Activated CD8-positive, alpha-beta memory T cell treated with anti-CD3 and anti-CD28 coated beads for 48 hours (primary cell): ENCODE data around the gene WNK4.
"Not testable (repeated sequence)": the region's sequence is repeated elsewhere in the genome, so short reads cannot be mapped to it uniquely, and the experiment has no call there.

ENCODE experiments used
- DNase-seq, 3 experiments: peaks; one replicate each; pipeline ENCODE4 v3.0.0-alpha.2; 2020; ENCODE audit warnings: low read depth in 2 of 3, low spot score in 2 of 3

WNK4 gene

GRCh38 chr17:42769964-42770363, 10.4 kb upstream of the WNK4 start:
- DNase-seq: not testable (repeated sequence)

GRCh38 chr17:42772945-42773289, 7.5 kb upstream of the WNK4 start:
- DNase-seq: no peak

- DNase-seq: peak; percentile 45 to 55 (median 45)
Observed at GRCh38 chr17:42773290-42774035, 6.9 kb upstream of the WNK4 start, which contains the start of gene VPS25. Gene VPS25, plus strand, starts transcription at chr17:42773449. Its CDS starts 27 bp downstream, at chr17:42773476.

DNA sequence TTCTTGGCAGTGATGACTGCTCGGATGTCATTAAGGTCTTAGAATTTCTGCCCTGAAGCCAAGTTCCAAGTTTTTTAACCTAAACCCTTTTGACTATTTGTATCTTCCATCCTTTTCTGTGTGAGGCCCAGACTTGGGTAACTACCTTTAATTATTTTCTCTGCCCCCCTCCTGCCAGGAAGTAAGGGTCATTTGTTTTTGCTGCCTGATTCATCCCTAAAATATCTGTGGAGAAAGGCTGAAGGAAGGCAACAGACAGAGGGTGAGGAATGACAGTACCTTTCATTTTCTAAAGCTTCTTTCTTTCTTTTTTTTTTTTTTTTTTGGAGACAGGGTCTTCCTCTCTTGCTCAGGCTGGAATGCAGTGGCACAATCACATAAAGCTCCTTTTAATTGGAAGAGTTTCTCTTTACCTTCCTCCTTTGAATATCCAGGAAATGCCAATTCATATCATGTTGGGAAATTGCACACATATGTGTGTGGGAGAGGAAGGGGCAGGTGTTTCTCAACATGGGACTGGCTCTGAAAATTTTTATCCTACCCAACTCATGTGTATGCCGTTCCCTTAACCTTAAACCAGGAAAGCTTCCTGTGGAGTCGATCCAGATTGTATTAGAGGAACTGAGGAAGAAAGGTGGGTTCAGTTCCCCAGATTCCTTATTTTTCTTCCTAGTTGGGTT, 6.2 kb upstream of the WNK4 start:
- no peak for DNase-seq

GRCh38 chr17:42775534-42776098, 4.8 kb upstream of the WNK4 start:
- DNase-seq: no peak

GRCh38 chr17:42778570-42778969, 1.8 kb upstream of the WNK4 start:
- DNase-seq: no peak

DNA sequence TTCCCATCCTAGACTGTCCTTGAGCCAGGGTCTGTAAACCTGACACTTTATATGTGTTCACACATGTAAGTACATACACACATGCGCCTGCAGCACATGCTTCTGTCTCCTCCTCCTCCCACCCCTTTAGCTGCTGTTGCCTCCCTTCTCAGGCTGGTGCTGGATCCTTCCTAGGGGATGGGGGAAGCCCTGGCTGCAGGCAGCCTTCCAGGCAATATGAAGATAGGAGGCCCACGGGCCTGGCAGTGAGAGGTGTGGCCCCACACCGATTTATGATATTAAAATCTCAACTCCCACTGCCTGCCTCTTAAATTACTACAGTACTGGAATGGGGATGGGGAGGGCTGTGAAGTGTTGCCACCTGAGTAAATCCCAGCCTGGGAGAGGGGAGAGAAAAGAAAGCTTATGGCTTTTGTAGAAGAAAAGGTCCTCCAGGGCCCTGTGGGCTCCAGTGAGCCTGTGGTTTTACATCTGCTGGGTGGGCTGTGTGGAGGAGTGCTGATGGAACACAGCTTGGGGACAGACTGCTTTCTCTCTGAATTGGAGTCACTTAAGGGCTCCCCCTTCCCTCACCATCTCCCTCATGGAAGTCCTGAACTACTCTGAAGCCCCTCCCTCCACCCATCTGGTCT, 990 bp upstream of the WNK4 start:
- no peak for DNase-seq

DNA sequence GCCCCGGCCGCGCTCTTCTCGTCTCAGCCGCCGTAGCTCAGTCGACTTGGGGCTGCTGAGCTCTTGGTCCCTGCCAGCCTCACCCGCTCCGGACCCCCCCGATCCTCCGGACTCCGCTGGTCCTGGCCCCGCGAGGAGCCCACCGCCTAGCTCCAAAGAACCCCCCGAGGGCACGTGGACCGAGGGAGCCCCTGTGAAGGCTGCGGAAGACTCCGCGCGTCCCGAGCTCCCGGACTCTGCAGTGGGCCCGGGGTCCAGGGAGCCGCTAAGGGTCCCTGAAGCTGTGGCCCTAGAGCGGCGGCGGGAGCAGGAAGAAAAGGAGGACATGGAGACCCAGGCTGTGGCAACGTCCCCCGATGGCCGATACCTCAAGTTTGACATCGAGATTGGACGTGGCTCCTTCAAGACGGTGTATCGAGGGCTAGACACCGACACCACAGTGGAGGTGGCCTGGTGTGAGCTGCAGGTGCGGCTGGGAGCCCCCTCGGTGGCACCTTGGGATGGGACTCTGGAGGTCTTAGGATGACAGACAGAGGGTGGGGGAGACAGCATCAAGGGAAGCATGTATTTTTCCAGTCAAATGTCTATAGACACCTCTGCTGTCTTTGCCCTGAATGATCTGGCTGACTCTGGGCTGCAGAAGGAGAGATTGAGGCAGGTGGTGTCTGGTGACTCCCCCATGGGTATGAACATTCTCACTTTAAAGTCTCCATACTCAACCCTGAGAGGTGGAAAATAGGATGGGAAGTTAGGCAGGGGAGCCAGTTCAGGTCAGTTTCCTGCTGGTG, 635 bp downstream of the WNK4 start:
- no peak for DNase-seq

DNA sequence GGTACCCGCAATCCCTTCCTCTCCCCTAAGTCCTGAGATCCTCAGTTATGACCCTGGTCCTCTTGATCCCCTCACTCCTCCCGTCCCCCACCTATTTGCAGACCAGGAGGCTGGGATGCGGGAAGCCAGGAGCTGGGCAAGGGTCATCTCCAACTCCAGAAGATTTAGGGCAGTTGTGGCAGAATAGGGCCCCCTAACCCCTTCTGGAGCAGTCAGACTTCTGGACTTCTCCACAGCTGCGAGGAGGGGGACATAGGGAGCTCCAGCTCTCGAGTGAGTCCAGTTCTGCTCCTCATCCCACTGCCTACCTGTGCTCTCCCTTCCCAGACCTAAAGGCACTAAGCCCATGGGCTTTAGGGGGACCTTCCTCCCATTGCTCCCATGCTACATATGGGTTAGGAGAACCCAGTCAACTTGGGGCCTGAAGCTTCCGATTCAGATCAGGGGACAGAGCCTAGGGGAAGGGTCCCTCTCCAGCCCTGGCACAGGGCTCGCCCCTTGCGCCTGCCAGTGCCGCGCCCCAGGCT, 1.3 kb downstream of the WNK4 start:
- DNase-seq: no peak

DNA sequence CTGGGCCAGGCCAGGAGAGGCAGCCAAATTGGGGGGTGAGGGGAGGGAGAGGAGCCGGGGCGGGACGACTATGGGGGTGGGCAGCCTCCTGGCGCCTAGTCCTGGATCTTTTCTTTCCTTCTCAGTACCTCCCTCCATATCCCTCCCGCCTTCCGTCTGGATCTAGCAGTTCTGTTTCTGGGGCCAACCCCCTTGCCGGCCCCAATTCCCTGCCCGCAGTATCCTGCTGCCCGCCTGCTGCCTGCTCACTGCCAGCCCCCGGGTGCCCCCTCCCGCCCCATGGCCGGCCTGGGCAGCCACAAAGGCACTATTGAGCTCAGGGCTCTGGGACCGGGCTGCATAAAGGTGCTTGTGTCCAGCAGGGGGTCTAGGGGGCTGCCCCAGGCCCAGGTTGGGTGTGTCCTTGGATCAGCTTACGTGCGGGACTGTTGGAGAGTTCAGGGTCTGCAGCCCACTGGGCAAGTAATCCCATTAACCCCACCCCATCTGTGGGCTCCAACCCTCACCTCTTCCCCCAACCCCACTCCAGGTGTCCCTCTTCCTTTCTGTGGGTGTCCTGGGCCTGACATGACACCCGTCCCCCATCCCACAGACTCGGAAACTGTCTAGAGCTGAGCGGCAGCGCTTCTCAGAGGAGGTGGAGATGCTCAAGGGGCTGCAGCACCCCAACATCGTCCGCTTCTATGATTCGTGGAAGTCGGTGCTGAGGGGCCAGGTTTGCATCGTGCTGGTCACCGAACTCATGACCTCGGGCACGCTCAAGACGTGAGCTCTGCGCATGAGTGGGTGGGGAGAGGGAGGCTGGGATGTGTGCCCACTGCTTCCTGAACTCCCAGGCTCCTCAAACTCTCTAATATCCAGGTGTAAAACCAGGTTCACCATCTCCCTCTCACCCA, 2.0 kb downstream of the WNK4 start:
- DNase-seq: no peak

DNA sequence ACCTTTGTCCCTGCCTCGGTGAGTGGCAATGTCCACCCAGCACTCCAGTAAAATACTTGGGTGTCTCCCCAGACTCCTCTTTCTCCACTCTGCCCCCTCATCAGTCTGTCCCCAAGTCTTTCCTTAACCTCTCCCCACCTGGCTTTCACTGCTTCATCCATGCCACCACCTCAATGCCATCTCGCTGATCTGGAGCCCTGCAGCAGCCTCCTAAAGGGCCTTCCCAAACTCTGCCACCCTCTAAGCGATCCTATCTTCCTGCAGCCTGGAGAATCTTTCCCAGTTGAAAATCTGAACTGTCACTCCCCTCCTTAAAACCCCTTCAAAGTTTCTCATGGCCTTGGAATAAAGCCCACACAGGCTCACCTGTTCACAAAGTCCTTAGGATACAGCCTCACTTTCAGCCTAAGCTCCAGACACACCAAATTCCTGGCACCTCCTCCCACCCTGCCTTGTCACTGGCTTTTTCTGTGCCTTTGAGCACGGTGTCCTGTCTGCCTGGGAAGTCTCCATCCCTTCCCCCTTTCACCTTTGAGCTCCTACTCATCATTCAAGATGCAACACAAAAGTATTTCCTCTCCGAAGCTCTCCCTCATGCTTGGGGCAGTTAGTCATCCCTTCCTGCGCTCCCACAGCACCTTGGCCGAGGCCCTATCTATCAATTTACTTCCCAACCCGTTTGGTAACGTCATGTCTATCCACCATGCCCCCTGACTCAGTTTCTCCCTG, 2.8 kb downstream of the WNK4 start:
- DNase-seq: no peak

DNA sequence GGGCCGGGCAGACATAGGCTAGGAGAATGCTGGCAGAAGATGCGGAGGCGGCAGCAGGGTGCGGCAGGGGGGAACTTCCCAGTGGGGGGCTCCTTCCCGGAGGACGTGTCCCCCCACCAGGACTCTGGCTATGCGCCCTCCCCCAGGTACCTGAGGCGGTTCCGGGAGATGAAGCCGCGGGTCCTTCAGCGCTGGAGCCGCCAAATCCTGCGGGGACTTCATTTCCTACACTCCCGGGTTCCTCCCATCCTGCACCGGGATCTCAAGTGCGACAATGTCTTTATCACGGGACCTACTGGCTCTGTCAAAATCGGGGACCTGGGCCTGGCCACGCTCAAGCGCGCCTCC, 3.4 kb downstream of the WNK4 start:
- no peak for DNase-seq

DNA sequence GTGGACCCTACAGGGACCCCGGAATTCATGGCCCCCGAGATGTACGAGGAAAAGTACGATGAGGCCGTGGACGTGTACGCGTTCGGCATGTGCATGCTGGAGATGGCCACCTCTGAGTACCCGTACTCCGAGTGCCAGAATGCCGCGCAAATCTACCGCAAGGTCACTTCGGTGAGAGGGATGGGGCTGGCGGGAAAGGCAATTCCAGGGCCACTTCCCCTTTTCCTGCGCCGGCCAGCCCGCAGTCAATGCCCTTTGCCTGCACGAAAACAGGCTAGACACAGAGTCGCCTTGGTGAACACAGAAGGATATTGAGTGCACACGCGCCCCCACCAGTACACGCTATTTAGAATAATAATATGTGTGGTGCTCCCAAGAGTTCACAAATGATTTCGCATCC, 4.0 kb downstream of the WNK4 start:
- no peak for DNase-seq

DNA sequence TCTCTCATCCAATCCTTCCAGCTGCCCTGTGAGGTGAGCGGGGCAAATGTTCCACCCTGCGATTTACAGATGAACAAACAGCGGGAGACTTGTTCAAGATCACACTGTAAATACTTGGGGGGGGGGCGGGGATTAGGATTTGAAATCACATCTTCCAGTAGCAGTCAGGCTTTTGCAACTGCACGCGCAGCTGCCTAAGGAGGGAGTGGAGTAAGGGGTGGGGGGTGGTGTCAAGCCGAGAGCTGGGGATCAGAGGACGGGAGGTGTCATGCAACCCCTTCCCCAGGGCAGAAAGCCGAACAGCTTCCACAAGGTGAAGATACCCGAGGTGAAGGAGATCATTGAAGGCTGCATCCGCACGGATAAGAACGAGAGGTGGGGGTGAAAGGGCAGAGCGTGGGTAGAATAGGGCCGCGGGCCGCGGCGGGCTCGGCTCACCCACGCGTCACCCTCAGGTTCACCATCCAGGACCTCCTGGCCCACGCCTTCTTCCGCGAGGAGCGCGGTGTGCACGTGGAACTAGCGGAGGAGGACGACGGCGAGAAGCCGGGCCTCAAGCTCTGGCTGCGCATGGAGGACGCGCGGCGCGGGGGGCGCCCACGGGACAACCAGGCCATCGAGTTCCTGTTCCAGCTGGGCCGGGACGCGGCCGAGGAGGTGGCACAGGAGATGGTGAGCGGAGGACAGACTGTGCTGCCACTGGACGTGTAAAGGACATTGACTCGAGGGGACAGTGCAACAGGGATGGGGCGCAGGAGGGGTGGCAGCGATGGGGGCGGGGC, 4.6 kb downstream of the WNK4 start:
- DNase-seq: no peak

GRCh38 chr17:42787266-42787665, 6.9 kb downstream of the WNK4 start:
- no peak for DNase-seq

DNA sequence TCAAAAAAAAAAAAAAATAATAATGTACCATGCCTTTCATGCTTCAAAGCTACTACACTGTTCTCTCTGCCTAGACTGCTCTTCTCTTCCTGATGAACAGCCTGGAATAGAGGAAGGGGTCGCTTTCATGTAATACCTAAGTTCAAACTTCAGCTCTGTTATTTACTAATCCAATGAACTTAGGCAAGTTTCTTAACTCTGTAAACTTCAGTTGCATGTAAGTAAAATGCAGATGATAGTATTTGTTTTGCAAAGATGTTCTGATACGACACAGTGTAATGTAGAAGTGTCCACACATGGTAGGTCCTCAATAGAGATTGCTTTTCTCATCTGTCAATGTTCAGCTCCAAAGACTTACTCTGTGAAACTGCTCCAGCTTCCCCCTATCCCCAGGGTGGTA, 11.5 kb downstream of the WNK4 start:
- DNase-seq: no peak

DNA sequence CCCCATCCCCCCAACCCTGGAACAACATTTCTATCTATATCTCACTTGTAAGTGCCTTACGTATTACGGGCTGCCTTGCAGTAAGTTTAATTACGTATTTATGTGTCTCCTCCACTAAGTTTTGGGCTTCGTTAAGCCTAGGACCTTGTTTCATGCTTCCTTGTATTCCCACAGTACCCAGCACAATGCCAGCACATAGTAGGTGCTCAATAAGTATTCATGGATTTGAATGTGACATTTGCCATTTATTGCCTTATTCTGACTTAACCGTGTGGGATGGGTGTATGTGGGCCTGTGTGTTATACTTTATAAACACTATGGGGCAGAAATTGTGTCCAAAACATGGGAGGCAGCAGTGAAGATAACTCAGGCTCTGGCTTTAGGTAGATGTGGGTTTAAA, 12.1 kb downstream of the WNK4 start:
- DNase-seq: no peak

DNA sequence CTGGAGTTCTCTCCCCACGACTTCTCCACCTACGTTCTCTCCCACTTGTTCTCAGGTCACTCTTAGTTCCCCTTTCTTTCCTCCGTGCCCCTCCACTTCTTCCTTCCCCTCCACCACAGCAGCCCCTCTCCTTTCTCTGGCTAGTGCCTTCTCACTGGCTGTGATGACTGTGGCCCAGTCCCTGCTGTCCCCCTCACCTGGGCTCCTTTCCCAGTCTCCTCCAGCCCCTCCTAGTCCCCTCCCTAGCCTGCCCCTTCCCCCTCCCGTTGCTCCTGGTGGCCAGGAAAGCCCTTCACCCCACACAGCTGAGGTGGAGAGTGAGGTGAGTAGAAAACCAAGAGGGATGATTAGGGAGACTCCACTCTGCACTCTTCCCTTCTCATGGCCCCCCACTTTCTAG, 14.7 kb downstream of the WNK4 start:
- no peak for DNase-seq

DNA sequence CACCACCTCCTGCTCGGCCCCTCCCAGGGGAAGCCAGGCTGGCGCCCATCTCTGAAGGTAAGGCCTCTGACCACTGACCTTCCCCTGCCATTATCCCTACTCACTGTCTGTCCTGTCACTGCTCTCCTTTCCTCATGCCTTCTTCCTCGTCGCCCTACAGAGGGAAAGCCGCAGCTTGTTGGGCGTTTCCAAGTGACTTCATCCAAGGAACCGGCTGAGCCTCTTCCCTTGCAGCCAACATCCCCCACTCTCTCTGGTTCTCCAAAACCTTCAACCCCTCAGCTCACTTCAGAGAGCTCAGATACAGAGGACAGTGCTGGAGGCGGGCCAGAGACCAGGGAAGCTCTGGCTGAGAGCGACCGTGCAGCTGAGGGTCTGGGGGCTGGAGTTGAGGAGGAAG, 15.1 kb downstream of the WNK4 start:
- no peak for DNase-seq
